ENCODE measurements around the gene NDRG4. TPM values are rescaled to one million over a fixed set of nuclear protein-coding genes. Genes with fewer than 3 reads are reported as not detected.
A peak's percentile ranks its signal among the peaks of the same experiment; 100 is the strongest.

The NDRG4 gene
- total and polyA plus RNA-seq, 4 donors, result 128 to 593 (median 470) TPM

- Histone ChIP-seq H3K27me3 (ENCODE audit: control insufficient read depth, insufficient read depth, low read length) (peaks cover 29% of the 10 kb centered on the region), H3K9me3 (ENCODE audit: control insufficient read depth, insufficient read depth, low read length) (no peaks in the 10 kb centered on the region), H3K27ac (ENCODE audit: low read depth, low read length) (no peak overlapping the region), H3K36me3 (ENCODE audit: control insufficient read depth, insufficient read depth, low read length) (no peaks in the 10 kb centered on the region), H3K4me1 (ENCODE audit: control insufficient read depth, insufficient read depth, low read length) (peaks cover 29% of the 10 kb centered on the region), H3K4me3 (ENCODE audit: low read depth, low read length) (peak overlapping the region; percentile 44)
- DNase-seq (ENCODE audit: low read depth in 4 of 6, low spot score in 6 of 6), result peak in 2 of 6 donors; percentile 81 to 84
- WGBS (ENCODE audit: insufficient coverage), result under 1% methylated on average over 83 of the region's 86 CpGs
Observed at GRCh38 chr16:58464047-58464915, 35.7 kb upstream of the NDRG4 start.

GRCh38 chr16:58464916-58465731 is 34.8 kb upstream of the NDRG4 start:
- peaks cover 29% of the 10 kb centered on the region for H3K27me3 ChIP-seq (ENCODE audit: control insufficient read depth, insufficient read depth, low read length)
- H3K36me3 ChIP-seq (ENCODE audit: control insufficient read depth, insufficient read depth, low read length), result no peaks in the 10 kb centered on the region
- H3K4me1 ChIP-seq (ENCODE audit: control insufficient read depth, insufficient read depth, low read length), result peaks cover 29% of the 10 kb centered on the region
- H3K4me3 ChIP-seq (ENCODE audit: low read depth, low read length), result peak overlapping the region; percentile 44
- DNase-seq (ENCODE audit: low read depth in 4 of 6, low spot score in 6 of 6), result peak in 2 of 6 donors; percentile 32 to 61
- 6% methylated on average over 19 of the region's 24 CpGs for WGBS (ENCODE audit: insufficient coverage)
- H3K27ac ChIP-seq (ENCODE audit: low read depth, low read length), result no peak overlapping the region
- H3K9me3 ChIP-seq (ENCODE audit: control insufficient read depth, insufficient read depth, low read length), result no peaks in the 10 kb centered on the region

GRCh38 chr16:58465817-58466216 is 34.1 kb upstream of the NDRG4 start:
- no peak for DNase-seq (ENCODE audit: low read depth in 4 of 6, low spot score in 6 of 6)
- no peak overlapping the region for H3K4me3 ChIP-seq (ENCODE audit: low read depth, low read length)
- no peak overlapping the region for H3K27ac ChIP-seq (ENCODE audit: low read depth, low read length)
- H3K36me3 ChIP-seq (ENCODE audit: control insufficient read depth, insufficient read depth, low read length), result no peaks in the 10 kb centered on the region
- peaks cover 29% of the 10 kb centered on the region for H3K4me1 ChIP-seq (ENCODE audit: control insufficient read depth, insufficient read depth, low read length)
- no peaks in the 10 kb centered on the region for H3K9me3 ChIP-seq (ENCODE audit: control insufficient read depth, insufficient read depth, low read length)
- 72% methylated on average over 13 of the region's 13 CpGs for WGBS (ENCODE audit: insufficient coverage)
- H3K27me3 ChIP-seq (ENCODE audit: control insufficient read depth, insufficient read depth, low read length), result peaks cover 29% of the 10 kb centered on the region

DNA sequence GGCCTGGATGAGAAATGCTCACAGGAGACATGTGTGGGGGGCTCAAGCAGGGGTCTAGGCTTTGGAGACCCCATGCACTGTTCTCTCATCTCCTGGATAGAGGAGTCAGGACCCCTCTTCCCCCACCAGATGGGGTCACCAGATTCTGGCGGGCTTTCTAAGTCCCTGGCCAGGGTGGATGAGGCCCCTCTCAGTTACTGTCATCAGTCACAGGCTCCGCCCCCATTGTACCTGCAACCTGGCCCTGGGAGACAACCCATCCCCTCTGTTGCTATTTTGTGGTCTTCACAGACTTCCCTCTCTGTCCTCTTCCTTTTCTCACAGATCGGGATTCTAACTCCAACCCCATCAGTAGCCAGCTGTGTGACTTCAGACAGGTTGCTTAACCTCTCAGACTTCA is 33.5 kb upstream of the NDRG4 start:
- H3K27ac ChIP-seq (ENCODE audit: low read depth, low read length), result no peak overlapping the region
- 93% methylated on average over 2 of the region's 3 CpGs for WGBS (ENCODE audit: insufficient coverage)
- H3K9me3 ChIP-seq (ENCODE audit: control insufficient read depth, insufficient read depth, low read length), result no peaks in the 10 kb centered on the region
- H3K27me3 ChIP-seq (ENCODE audit: control insufficient read depth, insufficient read depth, low read length), result peaks cover 29% of the 10 kb centered on the region
- no peaks in the 10 kb centered on the region for H3K36me3 ChIP-seq (ENCODE audit: control insufficient read depth, insufficient read depth, low read length)
- DNase-seq (ENCODE audit: low read depth in 4 of 6, low spot score in 6 of 6), result no peak
- peaks cover 29% of the 10 kb centered on the region for H3K4me1 ChIP-seq (ENCODE audit: control insufficient read depth, insufficient read depth, low read length)
- no peak overlapping the region for H3K4me3 ChIP-seq (ENCODE audit: low read depth, low read length)

DNA sequence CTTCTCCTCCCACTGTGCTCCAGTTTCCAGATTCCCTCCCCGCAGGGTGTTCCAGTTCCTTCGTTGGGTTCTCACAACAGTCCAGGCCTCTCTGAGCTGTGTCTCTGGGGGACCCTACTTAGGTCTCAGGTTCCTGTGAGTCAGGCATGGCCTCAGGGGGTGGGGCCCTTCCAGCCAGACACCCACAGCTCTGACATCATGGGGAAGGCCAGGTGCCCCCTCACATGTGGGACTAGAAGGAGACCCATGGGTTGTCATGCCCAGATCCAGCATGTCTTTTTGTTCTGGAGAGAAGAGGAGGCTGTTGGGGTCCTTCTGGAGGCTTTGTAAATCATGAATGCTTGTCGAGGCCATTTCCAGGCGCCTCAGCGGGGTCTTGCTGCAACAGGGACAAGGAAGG is 32.0 kb upstream of the NDRG4 start:
- 94% methylated on average over 5 of the region's 5 CpGs for WGBS (ENCODE audit: insufficient coverage)
- Histone ChIP-seq H3K27ac (ENCODE audit: low read depth, low read length) (no peak overlapping the region), H3K27me3 (ENCODE audit: control insufficient read depth, insufficient read depth, low read length) (peaks cover 24% of the 10 kb centered on the region), H3K9me3 (ENCODE audit: control insufficient read depth, insufficient read depth, low read length) (no peaks in the 10 kb centered on the region), H3K36me3 (ENCODE audit: control insufficient read depth, insufficient read depth, low read length) (no peaks in the 10 kb centered on the region), H3K4me3 (ENCODE audit: low read depth, low read length) (no peak overlapping the region), H3K4me1 (ENCODE audit: control insufficient read depth, insufficient read depth, low read length) (peaks cover 22% of the 10 kb centered on the region)
- no peak for DNase-seq (ENCODE audit: low read depth in 4 of 6, low spot score in 6 of 6)

DNA sequence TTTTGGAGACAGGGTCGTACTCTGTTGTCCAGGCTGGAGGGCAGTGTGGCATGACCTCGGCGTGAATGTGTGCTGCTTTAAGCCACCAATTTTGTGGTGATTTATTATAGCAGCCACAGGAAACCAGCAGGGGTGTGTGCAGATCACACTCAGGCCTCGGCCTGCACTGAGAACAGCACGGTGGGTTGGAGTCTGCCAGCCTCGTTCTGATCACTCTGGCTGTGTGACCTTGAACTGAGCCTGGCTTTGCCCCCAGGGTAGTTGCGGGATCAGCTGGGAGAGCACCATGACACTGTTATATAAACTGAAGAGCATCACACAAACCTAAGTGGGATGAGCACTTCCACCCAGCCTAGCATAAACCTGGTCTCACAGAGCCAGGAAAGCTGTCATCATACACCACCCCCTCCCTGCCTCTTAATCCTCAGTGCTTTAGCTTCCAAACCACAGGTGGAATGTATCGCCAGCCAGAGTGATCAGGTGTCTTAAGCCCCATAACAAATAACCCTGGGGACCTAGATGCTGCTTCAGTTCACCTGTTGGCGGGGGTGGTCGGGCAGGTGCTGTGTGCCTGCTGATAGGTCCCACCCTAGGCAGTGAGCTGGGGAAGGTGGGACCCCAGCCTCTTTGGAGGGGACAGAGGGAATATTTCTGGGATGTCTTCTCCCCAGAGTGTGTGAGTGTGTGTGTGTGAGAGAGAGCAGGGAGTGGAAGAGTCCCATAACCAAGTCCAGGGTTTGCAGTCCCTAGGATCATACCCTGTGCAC is 28.6 kb upstream of the NDRG4 start:
- no peak for DNase-seq (ENCODE audit: low read depth in 4 of 6, low spot score in 6 of 6)
- H3K27ac ChIP-seq (ENCODE audit: low read depth, low read length), result no peak overlapping the region
- WGBS (ENCODE audit: insufficient coverage), result 51% methylated on average over 9 of the region's 10 CpGs
- H3K4me3 ChIP-seq (ENCODE audit: low read depth, low read length), result no peak overlapping the region
- no peaks in the 10 kb centered on the region for H3K27me3 ChIP-seq (ENCODE audit: control insufficient read depth, insufficient read depth, low read length)
- H3K36me3 ChIP-seq (ENCODE audit: control insufficient read depth, insufficient read depth, low read length), result no peaks in the 10 kb centered on the region
- H3K4me1 ChIP-seq (ENCODE audit: control insufficient read depth, insufficient read depth, low read length), result peaks cover under 1% of the 10 kb centered on the region
- no peaks in the 10 kb centered on the region for H3K9me3 ChIP-seq (ENCODE audit: control insufficient read depth, insufficient read depth, low read length)

DNA sequence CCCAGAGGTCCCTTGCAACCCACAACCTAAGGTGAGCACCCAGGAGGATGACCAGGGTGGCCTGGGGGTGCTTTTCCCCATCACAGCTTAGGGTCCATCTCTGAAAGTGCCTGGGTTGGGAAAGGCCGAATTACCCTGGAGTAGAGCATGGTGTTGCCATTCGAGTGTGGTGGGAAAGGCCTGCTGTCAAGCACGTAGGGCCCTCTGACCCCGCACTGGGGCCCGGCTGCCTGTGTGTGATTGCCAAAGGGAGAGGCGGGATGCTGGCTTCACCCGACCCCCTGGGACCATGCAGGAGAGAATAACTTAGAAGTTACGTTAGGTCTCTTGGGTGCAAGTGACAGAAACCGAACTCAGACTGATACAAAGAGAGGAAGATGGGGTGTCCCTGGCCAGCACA is 27.7 kb upstream of the NDRG4 start:
- Histone ChIP-seq H3K9me3 (ENCODE audit: control insufficient read depth, insufficient read depth, low read length) (no peaks in the 10 kb centered on the region), H3K27ac (ENCODE audit: low read depth, low read length) (no peak overlapping the region), H3K4me1 (ENCODE audit: control insufficient read depth, insufficient read depth, low read length) (no peaks in the 10 kb centered on the region), H3K36me3 (ENCODE audit: control insufficient read depth, insufficient read depth, low read length) (no peaks in the 10 kb centered on the region), H3K27me3 (ENCODE audit: control insufficient read depth, insufficient read depth, low read length) (no peaks in the 10 kb centered on the region), H3K4me3 (ENCODE audit: low read depth, low read length) (no peak overlapping the region)
- DNase-seq (ENCODE audit: low read depth in 4 of 6, low spot score in 6 of 6), result no peak
- WGBS (ENCODE audit: insufficient coverage), result 86% methylated on average over 8 of the region's 9 CpGs

DNA sequence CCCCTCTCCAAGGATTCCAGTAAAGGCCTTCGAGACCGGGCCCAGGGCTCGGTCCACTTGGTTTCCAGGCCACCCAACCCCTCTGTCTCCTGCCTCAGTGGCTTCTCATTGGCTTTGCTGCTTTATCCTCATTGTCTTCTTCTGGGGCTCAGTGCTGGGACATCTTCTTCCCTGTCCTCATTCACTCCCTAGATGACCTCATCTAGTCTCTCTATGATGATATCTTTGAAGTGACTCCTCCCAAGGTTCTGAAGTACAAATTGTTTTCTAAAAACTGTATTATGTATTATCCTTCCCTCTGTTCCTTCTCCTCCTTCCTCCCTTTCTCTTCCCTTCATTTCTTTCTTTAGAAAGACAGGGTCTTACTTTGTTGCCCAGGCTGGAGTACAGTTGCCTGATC is 27.1 kb upstream of the NDRG4 start:
- DNase-seq (ENCODE audit: low read depth in 4 of 6, low spot score in 6 of 6), result no peak
- Histone ChIP-seq H3K27ac (ENCODE audit: low read depth, low read length) (no peak overlapping the region), H3K4me1 (ENCODE audit: control insufficient read depth, insufficient read depth, low read length) (no peaks in the 10 kb centered on the region), H3K27me3 (ENCODE audit: control insufficient read depth, insufficient read depth, low read length) (no peaks in the 10 kb centered on the region), H3K4me3 (ENCODE audit: low read depth, low read length) (no peak overlapping the region), H3K36me3 (ENCODE audit: control insufficient read depth, insufficient read depth, low read length) (no peaks in the 10 kb centered on the region), H3K9me3 (ENCODE audit: control insufficient read depth, insufficient read depth, low read length) (no peaks in the 10 kb centered on the region)
- 92% methylated on average over 3 of the region's 3 CpGs for WGBS (ENCODE audit: insufficient coverage)

DNA sequence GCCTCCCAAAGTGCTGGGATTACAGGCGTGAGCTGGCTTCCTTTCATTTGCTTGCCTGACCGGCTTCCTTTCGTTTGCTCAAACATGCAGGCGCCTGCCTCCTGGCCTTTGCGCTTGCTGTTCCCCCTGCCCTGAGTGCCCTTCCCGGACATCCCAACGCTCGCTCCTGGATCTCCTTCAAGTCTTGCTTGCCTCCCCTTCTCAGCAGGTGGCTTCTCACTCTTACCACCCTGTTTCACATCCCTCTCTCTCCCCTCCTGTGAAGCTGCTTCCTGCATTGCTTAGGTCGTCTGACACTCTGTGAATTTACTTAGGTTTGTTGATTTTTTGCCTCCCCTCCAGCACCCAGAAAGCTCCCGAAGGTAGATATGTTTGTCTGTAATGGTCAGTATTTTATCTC is 25.6 kb upstream of the NDRG4 start:
- Histone ChIP-seq H3K9me3 (ENCODE audit: control insufficient read depth, insufficient read depth, low read length) (no peaks in the 10 kb centered on the region), H3K27me3 (ENCODE audit: control insufficient read depth, insufficient read depth, low read length) (no peaks in the 10 kb centered on the region), H3K4me3 (ENCODE audit: low read depth, low read length) (no peak overlapping the region), H3K27ac (ENCODE audit: low read depth, low read length) (no peak overlapping the region), H3K4me1 (ENCODE audit: control insufficient read depth, insufficient read depth, low read length) (no peaks in the 10 kb centered on the region), H3K36me3 (ENCODE audit: control insufficient read depth, insufficient read depth, low read length) (no peaks in the 10 kb centered on the region)
- WGBS (ENCODE audit: insufficient coverage), result 82% methylated on average over 8 of the region's 10 CpGs
- no peak for DNase-seq (ENCODE audit: low read depth in 4 of 6, low spot score in 6 of 6)

All from spinal cord (tissue), 10 donors.